Lung microvascular endothelial cell (primary cell): Measurements from ENCODE around the gene GGTA1. TPM values are rescaled to one million over a fixed set of nuclear protein-coding genes. Genes with fewer than 3 reads are reported as not detected.

Experiments
- DNase-seq, 2 donors: peaks; one replicate each; pipeline versions ENCODE4 v3.0.0 to v3.0.0-alpha.2; 2010; ENCODE audit warnings: low read depth in 2 of 2
- total RNA-seq: library from RNA; depleted of rRNA; stranded (reverse); fragments of >200 nt; gene quantifications from 2 replicates; pipeline ENCODE4 v1.2.1, GENCODE V29; 2014

The GGTA1 gene
- total RNA-seq, 1 donor from 2014 or later = 9.5 TPM

- DNase-seq = no peak
Measured at GRCh38 chr9:121500165-121500478, 478 bp upstream of the GGTA1 start.

GRCh38 chr9:121499177-121499426, 542 bp downstream of the GGTA1 start:
- no peak for DNase-seq

DNA sequence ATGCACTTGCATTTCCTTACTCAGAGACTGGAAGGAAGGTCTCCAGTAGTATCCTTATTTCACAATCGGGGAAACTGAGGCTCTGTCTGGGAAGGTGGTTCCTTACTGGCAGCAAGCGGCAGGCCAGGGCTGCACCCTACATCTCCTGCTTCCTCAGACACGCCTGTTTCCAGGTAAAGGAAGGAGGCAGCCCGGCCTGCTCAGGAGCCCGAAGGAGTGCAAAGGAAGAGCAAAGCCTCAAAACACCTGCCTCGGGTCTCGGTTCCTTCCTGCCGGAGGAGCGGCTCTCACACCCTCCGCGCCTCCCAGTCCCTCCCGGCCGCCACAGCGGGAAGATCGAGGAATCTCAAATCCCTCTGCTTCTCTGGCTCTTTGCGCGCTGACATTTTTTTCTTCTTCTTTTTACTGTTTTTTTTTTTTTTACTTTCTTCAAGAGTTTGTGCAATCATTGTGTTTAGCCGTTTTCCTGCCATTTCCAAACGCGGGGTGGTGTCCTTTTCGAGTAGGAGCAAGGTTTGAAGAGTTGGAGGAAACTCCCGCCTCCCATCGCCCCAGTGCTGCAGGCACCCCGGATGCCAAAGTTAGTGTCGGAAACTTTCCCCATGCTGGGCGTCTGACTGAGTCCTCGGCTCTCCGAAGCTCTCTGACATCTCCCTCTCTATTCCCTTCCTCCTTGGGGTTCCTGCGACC, 1.0 kb downstream of the GGTA1 start:
- peak in 1 of 2 donors; percentile 24 for DNase-seq

- peak; percentile 79 to 91 for DNase-seq
Measured at GRCh38 chr9:121498150-121498486, 1.5 kb downstream of the GGTA1 start.

- DNase-seq = no peak
Measured at GRCh38 chr9:121495976-121496375, 3.7 kb downstream of the GGTA1 start.

DNA sequence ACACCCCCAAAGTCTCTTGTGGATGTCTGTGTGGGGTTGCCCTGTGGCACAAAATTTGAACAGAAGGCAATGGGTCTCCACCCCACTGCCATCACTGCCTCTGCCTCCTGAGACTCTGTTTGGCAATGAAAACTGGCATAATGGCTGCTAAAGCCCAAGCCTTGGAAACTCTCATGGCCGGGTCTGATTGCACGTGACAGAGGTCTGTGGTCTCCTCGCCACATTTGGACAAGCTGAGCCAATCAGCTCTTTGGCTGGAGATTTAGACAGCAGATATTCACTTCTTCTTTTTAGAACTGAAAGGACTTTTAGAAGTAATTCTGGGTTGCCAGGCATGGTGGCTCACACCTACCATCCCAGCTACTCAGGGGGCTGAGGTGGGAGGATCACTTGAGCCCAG, 5.5 kb downstream of the GGTA1 start:
- DNase-seq = no peak

DNA sequence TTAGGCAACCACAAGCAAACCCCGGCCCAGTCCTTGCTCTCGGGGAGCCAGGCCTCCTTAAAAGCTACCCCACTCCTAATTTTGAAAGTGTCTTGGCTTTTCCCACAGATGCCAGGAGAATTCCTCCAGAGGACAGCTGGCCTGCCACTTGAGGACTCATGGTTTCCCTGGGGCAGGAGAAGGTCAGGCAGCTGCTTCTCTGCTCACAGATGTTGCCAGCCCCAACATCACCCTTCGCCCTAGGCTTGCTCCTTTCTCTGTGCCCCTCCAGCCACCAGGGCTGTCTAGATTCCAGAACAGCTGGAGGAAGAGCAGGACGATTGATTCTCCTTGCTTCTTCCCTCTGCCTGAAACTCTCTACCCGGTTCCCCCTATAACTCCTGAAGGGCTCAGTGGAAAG, 8.5 kb downstream of the GGTA1 start:
- no peak for DNase-seq

- no peak for DNase-seq
Measured at GRCh38 chr9:121489344-121489743, 10.3 kb downstream of the GGTA1 start.

DNA sequence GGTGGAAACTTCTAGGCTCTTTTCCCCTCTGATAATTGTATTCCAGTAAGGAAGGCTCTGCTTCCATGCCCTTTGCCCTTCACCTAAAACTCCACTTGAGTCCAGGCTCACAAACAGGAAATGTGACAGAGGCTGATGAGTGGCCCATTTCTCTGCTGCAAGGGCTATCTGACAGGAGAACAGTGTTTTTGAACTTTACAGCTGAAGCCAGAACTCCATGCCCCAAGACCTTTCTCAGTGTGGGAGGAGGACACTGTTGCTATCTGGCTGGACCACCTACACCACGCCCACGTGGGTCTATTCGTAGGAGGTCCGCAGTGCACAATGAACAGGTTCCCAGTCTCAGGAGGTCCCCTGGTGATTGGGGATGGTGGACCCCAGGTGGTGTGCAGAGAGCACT, 13.6 kb downstream of the GGTA1 start:
- DNase-seq = peak; percentile 5 to 64

DNA sequence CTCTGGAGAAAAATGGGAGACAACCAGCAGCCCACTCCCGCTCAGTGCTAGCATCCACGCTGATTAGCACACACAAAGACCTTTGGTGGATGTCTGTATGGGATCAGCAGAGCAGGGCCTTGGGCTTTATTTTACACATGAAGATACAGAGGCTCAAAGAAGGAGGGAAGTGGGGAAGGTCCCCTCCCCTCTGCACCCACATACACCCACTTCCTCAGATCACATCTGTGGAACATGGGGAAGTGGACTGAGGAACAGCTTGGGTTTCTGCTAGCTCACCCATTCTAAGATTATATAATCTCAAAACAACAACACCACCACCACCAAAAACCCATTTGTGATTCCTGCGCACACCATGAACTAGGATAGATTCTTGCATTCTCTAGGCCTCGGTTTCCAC, 14.0 kb downstream of the GGTA1 start:
- no peak for DNase-seq

DNA sequence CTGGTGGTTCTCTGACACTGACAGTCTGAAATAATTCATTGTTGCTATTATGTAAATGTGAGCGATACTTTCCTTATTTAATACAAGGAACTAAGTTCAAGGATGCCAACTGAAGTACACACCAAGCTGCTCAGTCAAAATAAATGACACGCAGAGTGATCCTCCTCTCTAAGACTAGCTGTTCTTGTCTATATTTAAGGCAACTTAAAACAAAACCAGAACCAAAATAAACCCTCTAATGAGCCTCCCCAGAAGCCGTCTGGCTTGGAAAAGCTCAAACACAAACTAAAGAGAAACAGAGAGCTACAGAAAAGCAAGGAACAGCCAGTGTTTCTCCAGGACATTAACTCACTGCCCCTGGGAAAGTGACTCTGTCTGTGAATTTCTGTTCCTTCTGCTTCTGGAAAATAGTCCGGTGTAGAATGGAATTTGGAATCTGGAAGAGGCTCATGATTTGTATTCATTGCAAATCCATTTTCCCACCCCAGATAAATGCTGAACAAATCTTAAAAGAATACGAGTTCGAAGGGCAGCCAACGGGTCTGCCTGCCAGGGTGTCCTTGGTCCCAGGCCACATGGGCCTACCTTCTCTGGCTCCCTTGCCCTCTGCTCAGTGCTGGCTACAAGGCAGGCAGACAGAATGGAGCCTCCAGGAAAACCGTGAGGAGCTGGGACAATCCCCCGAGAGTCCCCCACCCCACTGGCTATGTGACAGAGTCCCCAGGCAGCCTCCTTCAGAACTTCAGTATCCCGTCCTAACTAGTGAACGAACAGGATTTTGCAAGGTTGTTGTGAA, 14.8 kb downstream of the GGTA1 start:
- no peak for DNase-seq

GRCh38 chr9:121483473-121484031, 16.1 kb downstream of the GGTA1 start:
- no peak for DNase-seq

- no peak for DNase-seq
Measured at GRCh38 chr9:121483049-121483448, 16.6 kb downstream of the GGTA1 start.

DNA sequence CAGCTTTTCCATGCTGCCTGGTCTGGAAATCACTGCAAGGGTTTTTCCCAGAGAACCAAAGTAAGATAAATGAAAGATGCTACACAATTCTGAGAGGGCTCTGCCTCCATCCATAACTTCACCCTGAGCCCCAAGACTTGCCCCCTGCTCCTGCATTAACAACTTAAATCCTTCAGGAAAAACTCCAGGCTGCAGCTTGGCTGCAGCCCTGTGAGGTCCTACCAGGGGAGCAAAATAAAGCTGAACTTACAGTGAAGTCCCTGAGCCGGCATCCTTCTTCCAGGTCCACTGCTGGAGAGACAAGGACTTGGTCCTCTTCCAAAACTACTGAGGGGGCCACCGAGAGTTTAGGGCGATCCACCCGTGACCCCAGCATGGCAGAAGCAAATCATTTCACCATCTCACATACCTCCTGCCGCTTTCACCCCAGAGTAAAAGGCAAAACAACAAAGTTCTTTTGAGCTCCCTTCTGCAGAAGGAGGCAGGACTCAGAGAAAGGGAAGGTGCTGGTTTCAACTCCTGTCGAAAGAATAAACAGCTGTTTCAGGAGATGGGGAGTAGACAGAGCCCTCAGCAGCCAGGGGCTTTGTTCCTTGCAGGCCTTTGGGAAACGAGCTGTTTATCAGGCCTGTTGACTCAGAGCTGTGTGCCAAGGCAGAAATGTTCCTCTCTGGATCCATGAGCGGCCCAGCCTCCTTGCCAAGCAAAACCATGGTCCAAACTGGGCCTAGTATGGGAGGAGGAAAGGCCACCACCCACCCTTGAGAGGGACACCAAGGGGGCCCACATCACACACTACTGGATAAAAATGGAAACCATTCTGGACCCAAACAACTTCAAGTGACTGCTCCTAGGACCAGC, 20.6 kb downstream of the GGTA1 start:
- DNase-seq = peak in 1 of 2 donors; percentile 55

- no peak for DNase-seq
Measured at GRCh38 chr9:121476156-121476555, 23.5 kb downstream of the GGTA1 start.

DNA sequence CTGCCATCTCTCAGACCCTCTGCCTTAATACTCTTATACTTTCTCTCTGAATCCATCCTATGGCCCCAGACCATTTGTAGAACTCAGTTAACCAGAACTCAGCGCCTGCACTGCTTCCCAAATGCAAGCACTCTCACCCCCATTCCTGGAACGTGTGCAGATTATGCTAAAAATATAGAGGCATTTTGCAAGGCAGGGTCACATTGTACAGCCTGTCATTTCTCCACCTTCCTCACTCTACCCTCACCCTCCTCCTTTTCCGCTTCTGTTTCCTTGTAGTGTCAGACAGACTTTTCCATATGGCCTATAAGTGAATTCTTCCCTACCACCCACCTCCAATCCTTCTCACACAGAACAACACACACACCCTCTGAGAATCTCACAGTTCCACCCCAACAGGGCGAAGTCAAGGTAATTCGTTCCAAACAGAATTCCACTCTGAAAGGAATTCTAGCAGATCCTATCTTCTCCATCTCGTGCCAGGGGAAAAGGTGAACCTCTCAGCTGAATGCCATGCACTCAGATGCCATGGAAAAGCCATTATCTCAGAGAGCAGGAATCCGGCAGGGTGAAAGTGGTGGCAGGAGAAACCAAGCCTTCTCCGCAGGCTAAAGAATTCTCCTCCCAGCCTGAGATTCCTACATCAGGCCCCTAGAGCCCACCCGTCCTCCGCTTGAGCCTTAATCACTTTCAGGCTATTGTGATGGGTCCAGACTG, 25.3 kb downstream of the GGTA1 start:
- DNase-seq = no peak

GRCh38 chr9:121473229-121473628, 26.4 kb downstream of the GGTA1 start:
- no peak for DNase-seq

GRCh38 chr9:121472446-121472845, 27.2 kb downstream of the GGTA1 start:
- DNase-seq = no peak

GRCh38 chr9:121466142-121466541, 33.5 kb downstream of the GGTA1 start:
- no peak for DNase-seq

GRCh38 chr9:121464968-121465367, 34.7 kb downstream of the GGTA1 start:
- no peak for DNase-seq

GRCh38 chr9:121463026-121463807, 36.4 kb downstream of the GGTA1 start:
- DNase-seq = peak; percentile 21 to 61
